Endometrial microvascular endothelial cells (primary cell): Measurements from ENCODE around the gene IGFBP3. TPM values are rescaled to one million over a fixed set of nuclear protein-coding genes. Genes with fewer than 3 reads are reported as not detected.

ENCODE experiments used
- in situ Hi-C: cut with HindIII; loops from 2 replicates; pipeline ENCODE4 v1.10.0; 2017; ENCODE audit warnings: low sequenced_read_pairs, low pct_unique_long_range_greater_than_20kb; ENCODE audit errors: inconsistent ontology term
- total RNA-seq: library from RNA; depleted of rRNA; stranded (reverse); fragments of >200 nt; gene quantifications from one replicate; pipeline ENCODE4 v1.2.3, GENCODE V29; 2015; ENCODE audit errors: inconsistent ontology term

IGFBP3 gene
- total RNA-seq, 1 donor from 2014 or later: 31.6 TPM

GRCh38 chr7:45924283-45924682 lies 3.2 kb upstream of the IGFBP3 start:
- in situ Hi-C loops: loop anchor here (25.0 kb wide), 1 partner anchor 438 kb away; no protein-coding TSS in a partner anchor

- in situ Hi-C loops: loop anchor here (25.0 kb wide), 1 partner anchor 438 kb away; no protein-coding TSS in a partner anchor
Measured at GRCh38 chr7:45923818-45924217, 2.7 kb upstream of the IGFBP3 start.

- in situ Hi-C loops: loop anchor here (25.0 kb wide), 1 partner anchor 439 kb away; no protein-coding TSS in a partner anchor
Measured at GRCh38 chr7:45923290-45923689, 2.2 kb upstream of the IGFBP3 start.

- in situ Hi-C loops: loop anchor here (25.0 kb wide), 1 partner anchor 439 kb away; no protein-coding TSS in a partner anchor
Measured at GRCh38 chr7:45922810-45923209, 1.7 kb upstream of the IGFBP3 start.

- in situ Hi-C loops: loop anchor here (25.0 kb wide), 1 partner anchor 440 kb away; no protein-coding TSS in a partner anchor
Measured at GRCh38 chr7:45921699-45922519, 837 bp upstream of the IGFBP3 start.

- in situ Hi-C loops: loop anchor here (25.0 kb wide), 1 partner anchor 441 kb away; no protein-coding TSS in a partner anchor
Measured at GRCh38 chr7:45921381-45921698, 268 bp upstream of the IGFBP3 start.

- in situ Hi-C loops: loop anchor here (25.0 kb wide), 1 partner anchor 442 kb away; no protein-coding TSS in a partner anchor
Measured at GRCh38 chr7:45919993-45920459, 1.0 kb downstream of the IGFBP3 start.

GRCh38 chr7:45919231-45919784 lies 1.8 kb downstream of the IGFBP3 start:
- in situ Hi-C loops: loop anchor here (25.0 kb wide), 1 partner anchor 443 kb away; no protein-coding TSS in a partner anchor

GRCh38 chr7:45918556-45918955 lies 2.5 kb downstream of the IGFBP3 start:
- in situ Hi-C loops: loop anchor here (25.0 kb wide), 1 partner anchor 444 kb away; no protein-coding TSS in a partner anchor

GRCh38 chr7:45917658-45918057 lies 3.4 kb downstream of the IGFBP3 start:
- in situ Hi-C loops: loop anchor here (25.0 kb wide), 1 partner anchor 445 kb away; no protein-coding TSS in a partner anchor

GRCh38 chr7:45917064-45917463 lies 4.0 kb downstream of the IGFBP3 start:
- in situ Hi-C loops: loop anchor here (25.0 kb wide), 1 partner anchor 445 kb away; no protein-coding TSS in a partner anchor

- in situ Hi-C loops: loop anchor here (25.0 kb wide), 1 partner anchor 447 kb away; no protein-coding TSS in a partner anchor
Measured at GRCh38 chr7:45915606-45916005, 5.5 kb downstream of the IGFBP3 start.

GRCh38 chr7:45914911-45915310 lies 6.2 kb downstream of the IGFBP3 start:
- in situ Hi-C loops: loop anchor here (25.0 kb wide), 1 partner anchor 447 kb away; no protein-coding TSS in a partner anchor

GRCh38 chr7:45912972-45913371 lies 8.1 kb downstream of the IGFBP3 start:
- in situ Hi-C loops: loop anchor here (25.0 kb wide), 1 partner anchor 449 kb away; no protein-coding TSS in a partner anchor

- in situ Hi-C loops: loop anchor here (25.0 kb wide), 1 partner anchor 451 kb away; no protein-coding TSS in a partner anchor
Measured at GRCh38 chr7:45911311-45911710, 9.8 kb downstream of the IGFBP3 start.

- in situ Hi-C loops: loop anchor here (25.0 kb wide), 1 partner anchor 451 kb away; no protein-coding TSS in a partner anchor
Measured at GRCh38 chr7:45910855-45911254, 10.2 kb downstream of the IGFBP3 start.

GRCh38 chr7:45909561-45909960 lies 11.5 kb downstream of the IGFBP3 start:
- in situ Hi-C loops: loop anchor here (25.0 kb wide), 1 partner anchor 453 kb away; no protein-coding TSS in a partner anchor

- in situ Hi-C loops: loop anchor here (25.0 kb wide), 1 partner anchor 459 kb away; no protein-coding TSS in a partner anchor
Measured at GRCh38 chr7:45902820-45903219, 18.3 kb downstream of the IGFBP3 start.

GRCh38 chr7:45901566-45901965 lies 19.5 kb downstream of the IGFBP3 start:
- in situ Hi-C loops: loop anchor here (25.0 kb wide), 1 partner anchor 461 kb away; no protein-coding TSS in a partner anchor
